Measurements from ENCODE around the gene HELZ. TPM values are rescaled to one million over a fixed set of nuclear protein-coding genes. Genes with fewer than 3 reads are reported as not detected.

The HELZ gene
- total RNA-seq, 1 experiment from 2014 or later: 40.5 TPM

GRCh38 chr17:67038861-67039365, 206.1 kb downstream of the HELZ start (continued):
- TF ChIP-seq REST (IDR thresholded peaks at IDR 0.05; ENCODE audit: low read depth): no peak
- no peak for TF ChIP-seq RAD21 (IDR thresholded peaks at IDR 0.05; ENCODE audit: low read depth)

- Histone ChIP-seq H3K36me3 (ENCODE audit: control insufficient read depth in 1 of 2, insufficient read depth in 2 of 2, low read length in 2 of 2) (no peaks in the 10 kb centered on the region), H3K4me3 (replicated peaks in 1 of 2; ENCODE audit: low read depth in 1 of 2, low read length in 2 of 2) (no peak overlapping the region), H3K9me2 (ENCODE audit: insufficient read depth) (no peaks in the 10 kb centered on the region), H3K4me1 (ENCODE audit: control insufficient read depth in 1 of 2, insufficient read depth in 2 of 2, low read length in 2 of 2) (no peaks in the 10 kb centered on the region), H2AFZ (ENCODE audit: low read depth, low read length, poor library complexity, severe bottlenecking) (no peak overlapping the region), H3K9me3 (ENCODE audit: control insufficient read depth in 1 of 2, insufficient read depth in 1 of 2, low read depth in 1 of 2, low read length in 2 of 2) (no peaks in the 10 kb centered on the region), H3K79me2 (ENCODE audit: insufficient read depth, low read length) (no peaks in the 10 kb centered on the region), H4K20me1 (ENCODE audit: insufficient read depth) (no peaks in the 10 kb centered on the region), H3K4me2 (ENCODE audit: low read length) (no peak overlapping the region), H3K9ac (ENCODE audit: low read length) (no peak overlapping the region), H3K27me3 (ENCODE audit: insufficient read depth, low read length) (no peaks in the 10 kb centered on the region), H3K27ac (ENCODE audit: low read depth, low read length) (no peak overlapping the region)
- POLR2A ChIA-PET: no interaction called here
- DNase-seq (ENCODE audit: low read depth, low spot score): no peak
- CTCF ChIA-PET: no interaction called here
- ATAC-seq: no peak
- intact Hi-C loops (cut with micrococcal nuclease): no loop called here
- RAD21 ChIA-PET (ENCODE audit: low non-redundant PET in 1 of 2, low total read pairs in 2 of 2, uncharacterized antibody in 2 of 2, unreplicated experiment in 2 of 2): no interaction called here
- no TSS peak for BruUV-seq (replicated peaks)
- TF ChIP-seq SP1 (IDR thresholded peaks at IDR 0.05; ENCODE audit: low read depth) (no peak), RAD21 (IDR thresholded peaks at IDR 0.05; ENCODE audit: low read depth) (no peak), ZNF274 (IDR thresholded peaks at IDR 0.05; ENCODE audit: low read depth, low read length) (no peak), CEBPB (IDR thresholded peaks at IDR 0.05; ENCODE audit: low read depth) (no peak), REST (IDR thresholded peaks at IDR 0.05; ENCODE audit: low read depth) (no peak), ZFX (IDR thresholded peaks at IDR 0.05) (no peak), SRF (IDR thresholded peaks at IDR 0.05; ENCODE audit: low read depth) (no peak), CBX3 (IDR thresholded peaks at IDR 0.05; ENCODE audit: low read depth) (no peak), ATF3 (IDR thresholded peaks at IDR 0.05) (no peak), EZH2 (IDR thresholded peaks at IDR 0.05) (no peak), FOSL1 (IDR thresholded peaks at IDR 0.05; ENCODE audit: low read depth) (no peak), ELF1 (IDR thresholded peaks at IDR 0.05; ENCODE audit: borderline replicate concordance, low read depth) (no peak), POLR2A (IDR thresholded peaks at IDR 0.05; ENCODE audit: borderline replicate concordance, extremely low read depth, insufficient read depth, insufficient read length) (no peak), MAX (IDR thresholded peaks at IDR 0.05) (no peak), POLR2AphosphoS5 (IDR thresholded peaks at IDR 0.05; ENCODE audit: low read depth, low read length) (no peak), EZH2phosphoT487 (IDR thresholded peaks at IDR 0.05; ENCODE audit: borderline replicate concordance) (no peak)
Measured at GRCh38 chr17:67035131-67036083, 209.6 kb downstream of the HELZ start.
